T-cell (primary cell): Measurements from ENCODE around the gene SCARF1. TPM values are rescaled to one million over a fixed set of nuclear protein-coding genes. Genes with fewer than 3 reads are reported as not detected.
"Not testable (repeated sequence)": the region's sequence is repeated elsewhere in the genome, so short reads cannot be mapped to it uniquely, and the experiment has no call there.

Experiments
- ATAC-seq, 4 experiments: fragments of 200-7000 bp in 3 of 4; fragments of 150-1000 bp in 1 of 4; cut with Tn5 transposase; replicated peaks in 1 of 4; 1 replicate in 3 of 4; 2 replicates in 1 of 4; pipeline ENCODE4 v1.10.0; 2021; ENCODE audit warnings: moderate library complexity in 3 of 4, mild to moderate bottlenecking in 2 of 4, moderate number of reproducible peaks in 1 of 4
- CTCF ChIA-PET, 2 donors: fragments of 300-600 bp; sonication (Branson Sonifier 250); formaldehyde crosslinking; loops; one replicate each; lab custom pipeline; 2022; ENCODE audit warnings: antibody characterized with exemption in 2 of 2; lab: Charles Lee
- POLR2A ChIA-PET, 2 donors: fragments of 300-600 bp; sonication (Branson Sonifier 250); formaldehyde crosslinking; loops; one replicate each; lab custom pipeline; 2022; ENCODE audit warnings: antibody characterized with exemption in 2 of 2; lab: Charles Lee
- DNase-seq, 35 experiments: peaks; one replicate each; pipeline versions ENCODE4 v3.0.0 to v3.0.0-alpha.2; 2013 to 2023
- H3K27ac ChIP-seq: one replicate; pipeline ENCODE4 v1.5.1; 2013; ENCODE audit warnings: low read length
- H3K27me3 ChIP-seq, 2 experiments: replicated peaks in 1 of 2; 1 replicate in 1 of 2; 2 replicates in 1 of 2; pipeline versions ENCODE4 v1.6.1 to v1.7.0; 2013; ENCODE audit warnings: low read length in 1 of 2, mixed read lengths in 1 of 2; ENCODE audit not compliant: control insufficient read depth in 2 of 2, insufficient read depth in 2 of 2; ENCODE audit errors: extremely low read depth in 1 of 2
- H3K36me3 ChIP-seq, 2 donors: 1 replicate in 1 of 2; 2 replicates in 1 of 2; pipeline versions ENCODE4 v1.6.1 to v1.7.0; 2013; ENCODE audit warnings: low read length in 1 of 2; ENCODE audit not compliant: control insufficient read depth in 2 of 2, insufficient read depth in 1 of 2; ENCODE audit errors: extremely low read depth in 1 of 2
- H3K4me1 ChIP-seq, 2 experiments: 1 replicate in 1 of 2; 2 replicates in 1 of 2; pipeline versions ENCODE4 v1.6.1 to v1.7.0; 2013; ENCODE audit warnings: low read length in 2 of 2, mixed read lengths in 1 of 2; ENCODE audit not compliant: insufficient read depth in 2 of 2, control insufficient read depth in 1 of 2; ENCODE audit errors: extremely low read depth in 1 of 2
- H3K4me3 ChIP-seq, 2 donors: 1 replicate in 1 of 2; 2 replicates in 1 of 2; pipeline versions ENCODE4 v1.5.1 to v1.7.0; 2013; ENCODE audit warnings: mild to moderate bottlenecking in 2 of 2, low read length in 1 of 2, moderate library complexity in 1 of 2; ENCODE audit not compliant: control insufficient read depth in 1 of 2; ENCODE audit errors: extremely low read depth in 1 of 2
- H3K9me3 ChIP-seq: 2 replicates; pipeline ENCODE4 v1.7.0; 2013
- H3K27ac Mint-ChIP-seq, 2 donors: one replicate each; pipeline ENCODE4 v1.8.0; 2020 to 2021; ENCODE audit warnings: mild to moderate bottlenecking in 2 of 2, mixed read lengths in 2 of 2
- H3K27me3 Mint-ChIP-seq, 2 donors: one replicate each; pipeline ENCODE4 v1.8.0; 2021 to 2022; ENCODE audit warnings: mixed read lengths in 2 of 2
- H3K36me3 Mint-ChIP-seq: one replicate; pipeline ENCODE4 v1.8.0; 2021; ENCODE audit warnings: mixed read lengths
- H3K4me1 Mint-ChIP-seq, 3 donors: one replicate each; pipeline ENCODE4 v1.8.0; 2020 to 2022; ENCODE audit warnings: mixed read lengths in 3 of 3, mild to moderate bottlenecking in 1 of 3
- H3K4me3 Mint-ChIP-seq, 3 donors: one replicate each; pipeline ENCODE4 v1.8.0; 2020 to 2022; ENCODE audit warnings: mild to moderate bottlenecking in 3 of 3, mixed read lengths in 3 of 3, moderate library complexity in 3 of 3
- H3K9me3 Mint-ChIP-seq, 3 donors: one replicate each; pipeline ENCODE4 v1.8.0; 2020 to 2022; ENCODE audit warnings: mixed read lengths in 3 of 3
- WGBS: methylation state at CpG from one replicate; pipeline ENCODE4 v1.1.5; 2013; ENCODE audit warnings: missing lambda C conversion rate; ENCODE audit not compliant: insufficient coverage; 5-methylcytosine and 5-hydroxymethylcytosine counted together
- total RNA-seq, 35 experiments: library from RNA in 6 of 35; stranded (reverse) in 6 of 35; fragments of 120-200 nt in 1 of 35; gene quantifications; one replicate each; pipeline versions ENCODE4 v1.2.1 to v1.2.4 and lab custom pipeline; 2013 to 2026

SCARF1 gene
- total RNA-seq, 5 donors from 2014 or later (not counting 1 experiment from before 2014, with no cell fraction given): 0.83 to 2.0 (median 1.5) TPM

- peaks cover 46 to 52% (median 49%) of the 10 kb centered on the region in 3 donors for H3K4me1 Mint-ChIP-seq
- POLR2A ChIA-PET: interaction anchor here in 1 of 2 donors (1.3 to 1.7 kb wide), 2 partner anchors 15 to 32 kb away, joined by 4 to 14 read pairs; no protein-coding TSS in a partner anchor
Measured at GRCh38 chr17:1684378-1685189, 39.1 kb upstream of the SCARF1 start, which contains the start of gene PRPF8. PRPF8 (minus strand) TSS chr17:1684867; CDS start chr17:1684571, 296 bp downstream.

GRCh38 chr17:1683459-1683858, 37.9 kb upstream of the SCARF1 start:
- POLR2A ChIA-PET: interaction anchor here (0.7 to 1.7 kb wide), 4 partner anchors 14 to 435 kb away, joined by 3 to 14 read pairs (median 4); no protein-coding TSS in a partner anchor
- Mint-ChIP-seq H3K4me1 (peaks cover 46 to 54% (median 51%) of the 10 kb centered on the region in 3 donors), H3K36me3 (peaks cover 50% of the 10 kb centered on the region)

More at GRCh38 chr17:1684378-1685189, 39.1 kb upstream of the SCARF1 start, which contains the start of gene PRPF8:
- whole genome bisulfite sequencing: under 1% methylated on average over 71 of the region's 72 CpGs
- no peaks in the 10 kb centered on the region for H3K9me3 ChIP-seq
- Mint-ChIP-seq H3K4me3 (peak within 1 kb of the TSS; percentile 97 to 99 (median 99)), H3K27ac (peak within 1 kb of the TSS; percentile 100), H3K36me3 (peaks cover 45% of the 10 kb centered on the region), H3K27me3 (no peaks in the 10 kb centered on the region), H3K9me3 (no peaks in the 10 kb centered on the region)
- H3K36me3 ChIP-seq: peaks cover 6 to 40% of the 10 kb centered on the region in 2 donors
- H3K4me3 ChIP-seq: peak within 1 kb of the TSS; percentile 91 to 92
- ATAC-seq: peak; percentile 98 to 99 (median 99)
- peak; percentile 94 to 99 (median 97) for DNase-seq
- H3K4me1 ChIP-seq: peaks cover 9 to 29% of the 10 kb centered on the region in 2 experiments
- no peaks in the 10 kb centered on the region for H3K27me3 ChIP-seq
- H3K27ac ChIP-seq: peak within 1 kb of the TSS; percentile 94
- CTCF ChIA-PET: interaction anchor here in 1 of 2 donors (0.6 to 1.4 kb wide), 4 partner anchors 22 to 331 kb away, joined by 4 to 7 read pairs (median 6); no protein-coding TSS in a partner anchor

GRCh38 chr17:1676401-1676800, 30.9 kb upstream of the SCARF1 start:
- ChIA-PET POLR2A (no interaction called here), CTCF (interaction anchor here in 1 of 2 donors (0.6 kb wide), 1 partner anchor 23 kb away, joined by 3 read pairs; no protein-coding TSS in a partner anchor)
- H3K36me3 Mint-ChIP-seq: peaks cover 67% of the 10 kb centered on the region
- Histone ChIP-seq H3K4me1 (peaks cover 0 to 9% of the 10 kb centered on the region in 2 experiments), H3K9me3 (no peaks in the 10 kb centered on the region), H3K27ac (no peak overlapping the region), H3K27me3 (no peaks in the 10 kb centered on the region), H3K36me3 (peaks cover 24 to 96% of the 10 kb centered on the region in 2 donors), H3K4me3 (no peak overlapping the region)
- peaks cover 25 to 32% (median 28%) of the 10 kb centered on the region in 3 donors for H3K4me1 Mint-ChIP-seq
- no peaks in the 10 kb centered on the region for H3K9me3 Mint-ChIP-seq
- no peak overlapping the region for H3K4me3 Mint-ChIP-seq
- DNase-seq (no peak), ATAC-seq (no peak)
- H3K27me3 Mint-ChIP-seq: no peaks in the 10 kb centered on the region
- no peak overlapping the region for H3K27ac Mint-ChIP-seq
- 97% methylated on average over 13 of the region's 13 CpGs for WGBS

More at GRCh38 chr17:1683459-1683858, 37.9 kb upstream of the SCARF1 start:
- peak overlapping the region; percentile 97 to 99 (median 99) for H3K4me3 Mint-ChIP-seq
- Histone ChIP-seq H3K4me1 (peaks cover 9 to 29% of the 10 kb centered on the region in 2 experiments), H3K27ac (peak overlapping the region; percentile 94), H3K4me3 (peak overlapping the region; percentile 91 to 92), H3K36me3 (peaks cover 13 to 51% of the 10 kb centered on the region in 2 donors), H3K9me3 (no peaks in the 10 kb centered on the region), H3K27me3 (no peaks in the 10 kb centered on the region)
- H3K27ac Mint-ChIP-seq: peak overlapping the region; percentile 100
- CTCF ChIA-PET: interaction anchor here in 1 of 2 donors (0.7 to 1.2 kb wide), 5 partner anchors 20 to 632 kb away, joined by 3 to 7 read pairs (median 3); no protein-coding TSS in a partner anchor
- no peak for ATAC-seq
- WGBS: 92% methylated on average over 2 of the region's 5 CpGs
- DNase-seq: no peak
- no peaks in the 10 kb centered on the region for H3K27me3 Mint-ChIP-seq
- no peaks in the 10 kb centered on the region for H3K9me3 Mint-ChIP-seq

GRCh38 chr17:1673041-1673785, 27.7 kb upstream of the SCARF1 start:
- H3K4me3 ChIP-seq: no peak overlapping the region
- POLR2A ChIA-PET: no interaction called here
- H3K27me3 ChIP-seq: no peaks in the 10 kb centered on the region
- Mint-ChIP-seq H3K9me3 (no peaks in the 10 kb centered on the region), H3K27me3 (no peaks in the 10 kb centered on the region), H3K36me3 (peaks cover 63% of the 10 kb centered on the region), H3K4me3 (no peak overlapping the region), H3K27ac (peak overlapping the region; percentile 45), H3K4me1 (peaks cover 24 to 47% (median 35%) of the 10 kb centered on the region in 3 donors)
- H3K27ac ChIP-seq: peak overlapping the region; percentile 4
- H3K9me3 ChIP-seq: no peaks in the 10 kb centered on the region
- DNase-seq: peak in 9 of 35 experiments; percentile 3 to 31 (median 17)
- peaks cover 0 to 9% of the 10 kb centered on the region in 2 experiments for H3K4me1 ChIP-seq
- CTCF ChIA-PET: interaction anchor here (0.5 to 1.0 kb wide), 3 partner anchors 25 to 43 kb away, joined by 3 to 5 read pairs (median 3); no protein-coding TSS in a partner anchor
- peaks cover 24 to 95% of the 10 kb centered on the region in 2 donors for H3K36me3 ChIP-seq
- WGBS: 82% methylated on average over 26 of the region's 26 CpGs
- ATAC-seq: peak in 3 of 4 experiments; percentile 16 to 41 (median 22)

- not testable (repeated sequence) for H3K27ac Mint-ChIP-seq
- H3K36me3 Mint-ChIP-seq: peaks cover 46% of the 10 kb centered on the region
Measured at GRCh38 chr17:1663934-1664333, 18.4 kb upstream of the SCARF1 start.

More at GRCh38 chr17:1663934-1664333, 18.4 kb upstream of the SCARF1 start:
- H3K4me1 ChIP-seq, H3K27me3 ChIP-seq, POLR2A ChIA-PET, H3K4me3 ChIP-seq, H3K9me3 ChIP-seq, H3K4me3 Mint-ChIP-seq, ATAC-seq, DNase-seq, H3K9me3 Mint-ChIP-seq, H3K27me3 Mint-ChIP-seq, H3K27ac ChIP-seq: not testable (repeated sequence)
- CTCF ChIA-PET: interaction anchor here (0.7 kb wide), 2 partner anchors 15 to 36 kb away, joined by 7 to 14 read pairs; no protein-coding TSS in a partner anchor
- peaks cover 6 to 22% (median 13%) of the 10 kb centered on the region in 3 donors for H3K4me1 Mint-ChIP-seq
- H3K36me3 ChIP-seq: peaks cover 9 to 76% of the 10 kb centered on the region in 2 donors
- WGBS: no CpG with 5 or more reads among the region's 5 CpGs
